ENCODE measurements around the gene EHMT1.
A peak's percentile ranks its signal among the peaks of the same experiment; 100 is the strongest.

EHMT1 gene

DNA sequence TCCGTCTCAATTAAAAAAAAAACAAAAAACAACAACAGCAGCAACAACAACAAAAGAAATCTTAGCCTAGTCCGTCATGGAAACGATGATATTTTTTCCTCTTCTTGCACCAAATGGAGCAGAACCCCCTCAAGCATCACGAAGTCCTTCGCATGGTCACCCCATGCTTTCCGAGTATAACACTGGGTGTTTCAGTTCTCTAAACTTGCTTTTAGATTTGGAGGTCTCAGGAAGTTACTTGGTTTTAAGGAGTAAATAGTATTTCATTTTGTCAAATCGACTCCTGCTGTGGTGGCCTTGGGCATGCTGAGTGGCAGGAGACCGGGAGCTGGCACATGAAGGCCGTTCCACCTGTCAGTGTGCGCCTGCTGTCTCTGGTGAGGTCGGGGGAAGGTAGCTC is 140.3 kb downstream of the EHMT1 start:
- peaks cover 61% of the 10 kb centered on the region for H3K36me3 ChIP-seq
- no peaks in the 10 kb centered on the region for H3K4me1 ChIP-seq
- H3K27me3 ChIP-seq: no peaks in the 10 kb centered on the region
- no peaks in the 10 kb centered on the region for H3K9me3 ChIP-seq
- no peak overlapping the region for H3K4me3 ChIP-seq (ENCODE audit: low read depth, low read length)
- no peak for DNase-seq
- TF ChIP-seq, protein P1, sequence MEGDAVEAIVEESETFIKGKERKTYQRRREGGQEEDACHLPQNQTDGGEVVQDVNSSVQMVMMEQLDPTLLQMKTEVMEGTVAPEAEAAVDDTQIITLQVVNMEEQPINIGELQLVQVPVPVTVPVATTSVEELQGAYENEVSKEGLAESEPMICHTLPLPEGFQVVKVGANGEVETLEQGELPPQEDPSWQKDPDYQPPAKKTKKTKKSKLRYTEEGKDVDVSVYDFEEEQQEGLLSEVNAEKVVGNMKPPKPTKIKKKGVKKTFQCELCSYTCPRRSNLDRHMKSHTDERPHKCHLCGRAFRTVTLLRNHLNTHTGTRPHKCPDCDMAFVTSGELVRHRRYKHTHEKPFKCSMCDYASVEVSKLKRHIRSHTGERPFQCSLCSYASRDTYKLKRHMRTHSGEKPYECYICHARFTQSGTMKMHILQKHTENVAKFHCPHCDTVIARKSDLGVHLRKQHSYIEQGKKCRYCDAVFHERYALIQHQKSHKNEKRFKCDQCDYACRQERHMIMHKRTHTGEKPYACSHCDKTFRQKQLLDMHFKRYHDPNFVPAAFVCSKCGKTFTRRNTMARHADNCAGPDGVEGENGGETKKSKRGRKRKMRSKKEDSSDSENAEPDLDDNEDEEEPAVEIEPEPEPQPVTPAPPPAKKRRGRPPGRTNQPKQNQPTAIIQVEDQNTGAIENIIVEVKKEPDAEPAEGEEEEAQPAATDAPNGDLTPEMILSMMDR (IDR thresholded peaks at IDR 0.05; ENCODE audit: low read depth, low read length): no peak

DNA sequence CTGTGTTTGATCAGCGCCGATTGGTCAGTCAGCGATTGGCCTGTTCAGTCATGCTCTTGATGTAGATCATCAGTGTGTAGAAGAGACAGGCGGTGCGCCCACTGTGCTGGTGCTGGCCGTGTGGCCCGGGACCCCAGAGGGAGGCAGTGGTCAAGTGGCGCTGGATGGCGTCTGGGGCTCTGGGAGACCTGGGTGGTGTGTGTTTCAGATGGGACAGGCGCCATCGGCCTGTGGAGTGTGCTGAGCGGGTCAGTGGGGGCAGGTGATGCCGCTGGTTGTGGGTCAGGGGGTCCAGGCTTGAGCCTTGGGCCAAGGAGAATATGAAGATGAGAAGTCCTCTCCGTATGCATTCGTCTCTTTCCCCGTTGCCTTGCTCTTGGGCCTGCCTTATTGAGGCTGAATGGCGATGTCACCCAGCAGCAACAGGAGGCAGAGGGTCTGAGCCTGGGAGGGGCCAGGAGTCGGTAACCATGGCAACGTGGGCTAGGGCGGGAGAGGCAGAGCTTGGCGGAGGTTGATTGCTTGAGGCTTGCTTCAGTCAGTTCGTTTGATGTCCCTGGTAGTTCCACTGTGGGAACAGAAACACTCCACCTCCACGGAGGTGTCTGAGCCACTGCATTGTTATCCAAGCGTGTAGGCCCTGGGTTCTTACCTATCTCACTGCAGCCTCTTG is 141.0 kb downstream of the EHMT1 start:
- Histone ChIP-seq H3K36me3 (peaks cover 64% of the 10 kb centered on the region), H3K9me3 (no peaks in the 10 kb centered on the region), H3K4me3 (ENCODE audit: low read depth, low read length) (no peak overlapping the region), H3K4me1 (no peaks in the 10 kb centered on the region), H3K27me3 (no peaks in the 10 kb centered on the region)
- TF ChIP-seq, protein P1 (IDR thresholded peaks at IDR 0.05; ENCODE audit: low read depth, low read length): no peak
- peak; percentile 41 for DNase-seq

DNA sequence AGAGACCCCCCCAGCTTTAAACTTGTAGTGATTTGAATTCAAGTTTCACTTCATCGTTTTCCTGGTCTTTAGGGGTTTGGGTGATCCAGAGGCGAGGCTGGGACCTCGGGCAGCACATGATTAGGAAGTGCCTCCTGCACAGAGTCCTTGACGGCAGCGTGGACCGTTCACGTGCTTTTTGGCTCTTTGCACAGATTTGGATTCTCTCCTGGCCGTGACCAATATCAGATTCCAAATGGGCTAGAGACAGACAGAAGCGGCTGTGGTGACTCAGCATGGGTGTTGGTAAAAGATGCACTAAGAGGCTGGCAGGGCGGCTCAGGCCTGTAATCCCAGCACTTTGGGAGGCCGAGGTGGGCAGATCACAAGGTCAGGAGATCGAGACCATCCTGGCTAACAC is 141.6 kb downstream of the EHMT1 start:
- H3K36me3 ChIP-seq: peaks cover 58% of the 10 kb centered on the region
- no peaks in the 10 kb centered on the region for H3K4me1 ChIP-seq
- no peaks in the 10 kb centered on the region for H3K27me3 ChIP-seq
- no peaks in the 10 kb centered on the region for H3K9me3 ChIP-seq
- no peak overlapping the region for H3K4me3 ChIP-seq (ENCODE audit: low read depth, low read length)
- DNase-seq: no peak
- TF ChIP-seq, protein P1 (IDR thresholded peaks at IDR 0.05; ENCODE audit: low read depth, low read length): no peak

DNA sequence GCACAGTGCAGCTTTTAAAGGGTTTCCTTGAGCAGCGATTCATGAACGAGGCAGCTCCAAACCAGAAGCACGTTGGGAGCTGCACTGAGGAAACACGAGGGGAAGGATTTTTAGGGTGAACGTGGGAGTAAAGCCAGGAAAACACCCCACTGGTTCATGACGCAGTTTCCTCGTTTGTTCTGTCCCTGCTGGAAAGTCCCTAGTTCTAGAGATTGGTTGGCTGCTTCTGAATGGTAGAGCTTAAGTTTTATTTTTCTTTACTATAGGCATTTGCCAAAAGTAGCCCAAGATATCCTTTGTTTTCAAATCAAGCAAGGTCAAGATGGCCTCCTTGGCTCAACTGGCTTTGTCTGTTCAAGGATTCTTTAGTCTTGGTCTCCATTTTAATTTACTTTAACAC is 142.2 kb downstream of the EHMT1 start:
- Histone ChIP-seq H3K4me3 (ENCODE audit: low read depth, low read length) (no peak overlapping the region), H3K27me3 (no peaks in the 10 kb centered on the region), H3K4me1 (no peaks in the 10 kb centered on the region), H3K9me3 (no peaks in the 10 kb centered on the region), H3K36me3 (peaks cover 56% of the 10 kb centered on the region)
- TF ChIP-seq, protein P1 (IDR thresholded peaks at IDR 0.05; ENCODE audit: low read depth, low read length): no peak
- no peak for DNase-seq

DNA sequence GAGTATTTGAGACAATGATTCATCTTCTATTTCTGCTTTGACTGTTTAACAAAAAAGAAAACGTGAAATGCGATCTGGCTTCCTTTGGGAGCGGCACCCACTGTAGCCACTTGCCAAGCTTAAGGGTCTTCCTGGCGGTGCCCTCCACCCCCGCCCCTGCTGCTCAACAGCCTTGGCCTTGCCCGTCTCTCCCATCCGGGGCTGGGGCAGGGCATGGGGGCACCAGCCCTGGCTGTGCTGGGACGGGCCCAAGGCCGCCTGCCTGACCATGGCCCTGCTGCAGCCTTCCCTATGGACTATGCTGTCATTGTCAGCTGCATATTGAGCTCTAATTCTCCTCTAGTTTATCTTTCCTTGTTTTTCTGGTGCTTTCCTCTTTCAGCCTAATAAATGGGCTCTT is 143.0 kb downstream of the EHMT1 start:
- Histone ChIP-seq H3K9me3 (no peaks in the 10 kb centered on the region), H3K36me3 (peaks cover 63% of the 10 kb centered on the region), H3K4me3 (ENCODE audit: low read depth, low read length) (no peak overlapping the region), H3K4me1 (no peaks in the 10 kb centered on the region), H3K27me3 (no peaks in the 10 kb centered on the region)
- no peak for DNase-seq
- TF ChIP-seq, protein P1 (IDR thresholded peaks at IDR 0.05; ENCODE audit: low read depth, low read length): no peak

DNA sequence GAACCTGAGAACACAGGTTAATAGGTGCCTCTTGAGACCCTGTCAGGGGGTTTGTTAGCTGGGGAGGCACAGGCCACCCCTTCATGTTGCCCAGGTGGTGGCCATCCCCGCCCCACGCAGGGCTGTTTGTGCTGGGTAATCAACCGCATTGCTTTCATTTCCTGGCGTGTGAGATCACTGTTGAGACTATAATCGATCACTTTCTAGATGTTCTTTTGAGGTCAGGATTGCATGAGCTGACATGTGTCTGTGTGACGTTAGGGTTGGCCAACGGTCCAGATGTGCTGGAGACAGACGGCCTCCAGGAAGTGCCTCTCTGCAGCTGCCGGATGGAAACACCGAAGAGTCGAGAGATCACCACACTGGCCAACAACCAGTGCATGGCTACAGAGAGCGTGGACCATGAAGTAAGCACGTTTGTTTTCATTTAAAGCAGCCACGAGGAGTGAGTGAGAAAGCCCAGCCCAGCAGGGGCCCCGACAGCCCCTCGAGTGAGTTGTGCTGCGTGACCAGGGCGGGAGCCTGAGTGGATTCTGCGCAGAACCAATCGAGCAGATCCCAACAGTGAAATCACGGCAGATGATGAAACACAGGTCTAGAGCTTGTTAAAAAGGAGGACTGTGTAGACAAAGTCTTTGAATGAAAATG is 143.7 kb downstream of the EHMT1 start:
- Histone ChIP-seq H3K4me3 (ENCODE audit: low read depth, low read length) (no peak overlapping the region), H3K36me3 (peaks cover 65% of the 10 kb centered on the region), H3K27me3 (no peaks in the 10 kb centered on the region), H3K9me3 (no peaks in the 10 kb centered on the region), H3K4me1 (no peaks in the 10 kb centered on the region)
- TF ChIP-seq, protein P1 (IDR thresholded peaks at IDR 0.05; ENCODE audit: low read depth, low read length): no peak
- no peak for DNase-seq

Measured in BE2C (cell line).